Measurements from ENCODE around the gene VPS9D1. TPM values are rescaled to one million over a fixed set of nuclear protein-coding genes. Genes with fewer than 3 reads are reported as not detected.

VPS9D1 gene
- total RNA-seq, 4 donors from 2014 or later = 5.8 to 9.5 (median 7.8) TPM

- DNase-seq (ENCODE audit: low spot score) = no peak
- TF ChIP-seq CTCF (IDR thresholded peaks at IDR 0.05) = no peak
- no peak for ATAC-seq (ENCODE audit: low FRiP score)
These were observed 2.9 kb upstream of the VPS9D1 start for GRCh38 chr16:89723279-89724250.

GRCh38 chr16:89722392-89723278, 1.9 kb upstream of the VPS9D1 start:
- no peak for ATAC-seq (ENCODE audit: low FRiP score)
- TF ChIP-seq CTCF (IDR thresholded peaks at IDR 0.05) = no peak
- no peak for DNase-seq (ENCODE audit: low spot score)

GRCh38 chr16:89721546-89722391, 1.1 kb upstream of the VPS9D1 start:
- TF ChIP-seq CTCF (IDR thresholded peaks at IDR 0.05) = no peak
- DNase-seq (ENCODE audit: low spot score) = no peak
- peak; percentile 21 for ATAC-seq (ENCODE audit: low FRiP score)

GRCh38 chr16:89720551-89720812, 216 bp downstream of the VPS9D1 start:
- DNase-seq (ENCODE audit: low spot score) (no peak), ATAC-seq (ENCODE audit: low FRiP score) (peak; percentile 3)
- TF ChIP-seq CTCF (IDR thresholded peaks at IDR 0.05) = no peak

GRCh38 chr16:89717688-89718505, 2.8 kb downstream of the VPS9D1 start:
- TF ChIP-seq CTCF (IDR thresholded peaks at IDR 0.05) = no peak
- ATAC-seq (ENCODE audit: low FRiP score) (no peak), DNase-seq (ENCODE audit: low spot score) (no peak)
